Dermis microvascular lymphatic vessel endothelial cell (primary cell): ENCODE data around the gene GOLGA3. TPM values are rescaled to one million over a fixed set of nuclear protein-coding genes. Genes with fewer than 3 reads are reported as not detected.
A peak's percentile ranks its signal among the peaks of the same experiment; 100 is the strongest.
"Not testable (repeated sequence)": the region's sequence is repeated elsewhere in the genome, so short reads cannot be mapped to it uniquely, and the experiment has no call there.

ENCODE experiments used
- DNase-seq, 2 donors: peaks; one replicate each; pipeline versions ENCODE4 v3.0.0 to v3.0.0-alpha.2; 2010; ENCODE audit warnings: low read depth in 2 of 2
- total RNA-seq: library from RNA; depleted of rRNA; stranded (reverse); fragments of >200 nt; gene quantifications from 2 replicates; pipeline ENCODE4 v1.2.1, GENCODE V29; 2014

Gene GOLGA3
- total RNA-seq, 1 donor from 2014 or later, result 53.0 TPM

DNA sequence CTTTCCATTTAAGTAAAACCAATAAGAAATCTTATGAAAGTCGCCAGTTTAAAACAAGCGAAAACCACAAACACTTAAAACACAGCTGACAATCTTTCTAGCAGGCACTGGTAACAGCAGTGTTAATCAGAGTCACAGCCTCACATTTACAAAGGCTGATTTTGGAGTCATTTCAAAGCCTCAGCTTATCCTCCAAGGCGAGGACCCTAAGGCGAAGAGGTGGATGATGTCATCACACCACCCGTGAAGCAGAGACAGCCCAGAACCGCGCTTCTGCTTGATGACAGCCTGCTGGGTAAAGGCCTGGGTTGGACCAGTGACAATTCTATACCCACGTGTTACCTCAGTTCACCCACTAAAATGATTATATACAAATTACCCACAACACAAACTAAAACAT is 10.1 kb downstream of the GOLGA3 start:
- no peak for DNase-seq

DNA sequence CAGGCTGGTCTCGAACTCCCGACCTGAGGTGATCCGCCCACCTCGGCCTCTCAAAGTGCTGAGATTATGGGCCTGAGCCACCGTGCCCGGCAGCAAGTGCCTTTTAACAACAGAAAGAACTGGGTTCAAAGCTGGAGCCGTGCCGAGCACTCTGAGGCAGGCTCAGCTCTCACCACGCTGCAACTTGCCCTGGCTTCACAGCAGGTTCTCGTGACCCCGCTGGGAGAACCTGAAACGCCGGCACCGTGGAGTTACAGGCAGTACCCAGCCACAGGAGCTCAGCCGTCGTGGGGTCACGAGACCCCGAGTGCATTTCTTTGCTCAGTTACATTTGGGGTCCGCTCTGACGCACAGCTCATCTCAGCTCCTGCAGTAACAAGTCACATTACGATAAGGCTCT is 14.4 kb downstream of the GOLGA3 start:
- DNase-seq, result no peak

DNA sequence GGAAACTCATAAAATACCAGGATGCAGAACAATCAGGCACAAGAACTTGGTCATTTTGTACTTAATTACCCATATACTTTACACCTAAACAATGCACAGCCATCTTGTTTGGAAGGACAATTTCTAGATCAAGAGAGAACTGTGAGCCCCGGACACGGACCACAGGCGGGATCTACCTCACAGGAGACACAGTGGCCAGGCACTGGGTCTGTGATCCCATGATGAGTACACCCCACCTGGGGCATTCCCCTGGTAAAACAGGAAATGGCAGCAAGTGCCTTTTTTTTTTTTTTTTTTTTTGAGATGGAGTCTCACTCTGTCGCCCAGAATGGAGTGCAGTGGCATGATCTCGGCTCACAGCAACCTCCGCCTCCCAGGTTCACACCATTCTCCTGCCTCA is 15.2 kb downstream of the GOLGA3 start:
- DNase-seq, result no peak

DNA sequence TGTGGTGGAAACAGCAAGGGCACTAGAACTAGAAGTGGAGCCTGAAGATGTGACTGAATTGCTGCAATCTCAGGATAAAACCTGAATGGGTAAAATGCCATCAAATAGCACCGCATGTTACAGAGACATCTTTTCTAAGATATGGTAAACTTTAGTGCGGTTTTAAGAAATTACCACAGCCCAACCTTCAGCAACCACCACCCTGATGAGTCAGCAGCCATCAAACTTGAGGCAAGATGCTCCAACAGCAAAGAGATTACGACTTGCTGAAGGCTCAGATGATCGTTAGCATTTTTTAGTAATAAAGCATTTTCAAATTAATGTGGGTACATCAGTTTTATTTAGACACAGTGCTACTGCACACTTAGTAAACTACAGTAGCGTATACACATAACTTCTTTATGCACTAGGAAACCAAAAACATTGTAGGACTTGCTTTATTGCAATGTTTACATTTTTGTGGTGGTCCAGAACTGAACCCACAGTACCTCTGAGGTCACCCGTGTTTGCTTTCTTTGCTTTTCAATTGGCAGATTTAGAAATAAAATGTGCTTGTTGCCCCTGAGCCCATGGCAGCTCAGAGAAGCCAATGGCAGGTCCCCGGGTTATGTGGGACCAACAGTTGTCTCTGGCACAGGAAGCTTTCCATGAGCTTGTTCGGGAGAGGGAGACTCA is 15.9 kb downstream of the GOLGA3 start:
- DNase-seq, result no peak

DNA sequence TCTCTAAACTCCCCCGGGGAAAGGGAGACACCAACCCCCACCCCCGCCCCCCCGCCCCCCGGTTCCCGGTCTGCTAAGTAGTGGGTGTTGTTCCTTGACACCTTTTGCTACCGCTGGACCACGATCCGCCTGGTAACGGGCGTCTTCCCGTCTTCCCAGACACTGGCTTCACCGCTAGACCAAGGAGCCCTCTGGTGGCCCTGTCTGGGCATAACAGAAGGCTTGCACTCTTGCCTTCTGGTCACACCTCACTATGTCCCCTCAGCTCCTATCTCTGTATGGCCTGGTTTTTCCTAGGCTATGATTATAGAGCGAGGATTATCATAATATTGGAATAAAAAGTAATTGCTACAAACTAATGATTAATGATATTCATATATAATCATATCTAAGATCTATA is 19.3 kb downstream of the GOLGA3 start:
- peak in 1 of 2 donors; percentile 24 for DNase-seq

DNA sequence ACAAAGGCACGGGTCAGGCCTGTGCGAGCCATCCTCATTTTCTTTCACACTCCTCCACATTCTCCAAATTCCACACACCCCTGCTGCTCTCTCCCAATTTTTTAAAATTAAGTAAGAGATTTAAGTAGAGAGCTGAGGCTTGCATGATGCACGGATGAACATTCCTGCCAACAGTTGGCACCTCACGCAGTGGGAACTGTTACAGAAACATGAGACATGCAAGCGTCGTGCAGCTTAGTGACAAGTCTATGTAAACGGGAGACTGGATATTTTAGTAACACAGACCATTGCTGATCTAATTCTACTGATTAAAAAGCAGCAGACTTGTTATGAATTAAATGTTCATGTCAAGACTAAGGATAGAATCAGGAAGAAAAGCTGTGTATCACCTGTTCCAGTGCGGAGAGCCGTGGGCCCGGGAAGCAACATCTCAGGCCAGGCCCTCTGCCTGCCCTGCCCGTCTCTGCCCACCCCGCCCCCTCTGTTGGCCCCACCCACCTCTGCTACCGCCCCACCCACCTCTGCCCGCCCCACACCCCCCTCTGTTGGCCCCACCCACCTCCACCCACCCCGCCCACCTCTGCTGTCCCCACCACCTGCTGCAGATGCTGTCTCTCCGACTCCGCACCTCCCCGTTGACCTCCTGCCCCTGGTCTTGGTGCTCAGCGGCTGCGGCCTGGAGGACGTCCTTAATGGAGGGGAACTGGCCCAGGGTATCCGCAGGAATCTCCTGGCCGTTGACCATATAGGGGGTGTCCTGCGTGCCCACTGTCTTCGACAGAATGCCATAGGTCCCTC is 21.2 kb downstream of the GOLGA3 start:
- DNase-seq, result no peak

DNA sequence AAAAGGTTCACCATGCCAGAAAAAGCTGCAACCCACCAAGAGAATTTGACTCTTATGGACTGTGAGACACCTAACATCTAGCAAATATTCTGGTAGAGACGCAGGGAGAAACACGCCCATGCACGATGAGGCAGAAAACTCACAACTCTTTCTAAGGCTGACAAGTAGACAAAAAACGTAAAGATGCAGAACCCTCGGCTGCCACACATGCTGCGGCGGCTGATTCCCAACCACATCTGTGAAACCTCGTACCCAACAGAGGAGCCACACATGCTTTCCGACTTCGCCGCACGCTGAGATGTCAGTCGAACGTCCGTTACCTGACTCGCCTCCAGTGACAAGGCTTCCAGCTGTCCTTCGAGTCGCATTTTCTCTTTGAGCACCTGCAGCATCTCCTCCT is 21.8 kb downstream of the GOLGA3 start:
- no peak for DNase-seq

DNA sequence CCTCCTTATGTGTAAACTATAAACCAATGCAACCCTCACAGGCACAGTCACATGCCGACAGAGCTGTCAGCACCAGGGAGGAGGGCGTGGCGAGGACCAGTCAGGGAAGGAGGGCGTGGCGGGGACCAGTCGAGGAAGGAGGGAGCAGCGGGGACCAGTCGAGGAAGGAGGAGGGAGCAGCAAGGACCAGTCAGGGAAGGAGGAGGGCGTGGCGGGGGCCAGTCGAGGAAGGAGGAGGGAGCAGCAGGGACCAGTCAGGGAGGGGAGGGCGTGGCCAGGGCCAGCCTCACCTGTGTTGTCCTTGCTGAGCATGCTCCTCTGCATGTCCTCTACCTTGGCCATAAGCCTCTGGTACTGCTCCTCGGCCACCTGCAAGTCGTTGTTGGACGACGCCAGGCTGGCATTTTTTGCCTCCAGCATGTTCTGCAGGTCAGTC is 24.2 kb downstream of the GOLGA3 start:
- no peak for DNase-seq

DNA sequence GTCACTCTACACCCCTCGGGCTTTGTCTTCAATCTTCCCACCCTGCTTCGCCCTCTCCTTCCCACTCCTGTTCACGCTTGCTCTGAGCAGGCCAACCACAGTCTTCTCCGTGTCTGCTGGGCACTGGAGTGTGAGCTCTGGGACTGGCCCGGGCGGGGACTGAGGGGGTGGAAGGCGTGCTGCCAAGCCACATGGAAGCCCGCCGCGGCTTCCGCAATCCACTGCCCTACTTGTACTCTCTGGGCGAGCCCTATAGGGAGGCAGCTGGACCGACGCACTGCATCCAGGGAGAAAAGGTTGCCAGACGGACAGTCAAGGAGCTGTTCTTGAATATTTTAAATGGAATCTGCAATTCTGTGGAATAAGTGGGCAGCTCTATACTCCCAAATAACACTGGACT is 24.8 kb downstream of the GOLGA3 start:
- no peak for DNase-seq

DNA sequence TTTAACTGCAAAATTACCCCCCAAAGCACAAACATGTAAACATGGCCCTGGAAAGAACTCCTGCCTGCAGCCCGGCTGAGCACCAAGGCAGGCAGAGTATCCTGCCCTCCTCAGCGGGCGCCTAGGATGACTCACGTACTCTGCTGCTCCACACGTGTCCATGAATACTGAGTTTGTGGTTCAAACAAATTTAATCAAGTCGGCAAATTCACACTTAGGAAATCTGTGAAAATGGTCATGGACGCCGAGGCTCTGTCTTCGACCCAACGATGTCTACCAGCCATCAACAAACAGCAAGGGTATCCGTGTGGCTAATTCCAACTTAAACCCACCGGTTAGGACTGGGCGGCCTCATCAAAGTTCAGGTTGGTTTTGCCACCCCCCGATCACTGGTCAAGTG is 25.5 kb downstream of the GOLGA3 start:
- DNase-seq, result no peak

DNA sequence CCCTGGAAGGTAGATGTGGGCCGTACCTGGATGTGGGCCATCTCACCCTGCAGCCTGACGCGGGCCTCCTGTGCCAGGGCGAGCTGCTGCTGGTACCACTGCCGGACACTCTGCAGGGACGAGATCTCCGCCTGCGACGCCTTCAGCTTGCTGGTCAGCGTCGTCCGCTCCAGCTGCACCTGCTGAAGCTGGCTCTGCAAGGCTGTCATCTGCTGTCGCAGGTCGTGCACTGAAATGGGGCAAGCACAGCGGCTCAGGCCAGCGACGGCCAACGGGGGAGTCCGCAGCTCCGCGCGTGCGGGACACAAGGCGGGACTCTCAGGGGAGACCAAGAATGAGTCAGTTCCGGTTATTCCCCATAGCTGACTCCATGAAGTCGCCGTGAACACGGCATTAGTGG is 26.9 kb downstream of the GOLGA3 start:
- DNase-seq, result no peak

DNA sequence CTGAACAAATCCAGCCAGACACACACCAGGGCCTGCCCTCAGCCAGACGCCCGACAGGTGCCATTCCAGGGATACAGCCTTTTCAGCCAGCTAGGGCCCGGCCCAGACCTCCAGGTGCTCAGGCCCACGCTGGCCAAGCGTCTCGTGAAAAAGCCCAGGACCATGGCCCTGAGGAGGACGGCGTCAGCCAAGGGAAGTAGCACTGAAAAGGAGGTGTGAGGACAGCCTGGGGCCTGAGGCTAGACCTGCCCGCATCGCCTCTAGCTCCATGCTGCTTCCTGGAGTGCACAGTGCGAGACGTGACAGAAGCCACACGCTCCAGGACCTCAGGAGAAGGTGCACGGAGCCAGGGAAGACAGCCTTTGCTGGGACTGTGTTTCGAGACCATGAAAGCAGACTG is 29.8 kb downstream of the GOLGA3 start:
- DNase-seq, result no peak

DNA sequence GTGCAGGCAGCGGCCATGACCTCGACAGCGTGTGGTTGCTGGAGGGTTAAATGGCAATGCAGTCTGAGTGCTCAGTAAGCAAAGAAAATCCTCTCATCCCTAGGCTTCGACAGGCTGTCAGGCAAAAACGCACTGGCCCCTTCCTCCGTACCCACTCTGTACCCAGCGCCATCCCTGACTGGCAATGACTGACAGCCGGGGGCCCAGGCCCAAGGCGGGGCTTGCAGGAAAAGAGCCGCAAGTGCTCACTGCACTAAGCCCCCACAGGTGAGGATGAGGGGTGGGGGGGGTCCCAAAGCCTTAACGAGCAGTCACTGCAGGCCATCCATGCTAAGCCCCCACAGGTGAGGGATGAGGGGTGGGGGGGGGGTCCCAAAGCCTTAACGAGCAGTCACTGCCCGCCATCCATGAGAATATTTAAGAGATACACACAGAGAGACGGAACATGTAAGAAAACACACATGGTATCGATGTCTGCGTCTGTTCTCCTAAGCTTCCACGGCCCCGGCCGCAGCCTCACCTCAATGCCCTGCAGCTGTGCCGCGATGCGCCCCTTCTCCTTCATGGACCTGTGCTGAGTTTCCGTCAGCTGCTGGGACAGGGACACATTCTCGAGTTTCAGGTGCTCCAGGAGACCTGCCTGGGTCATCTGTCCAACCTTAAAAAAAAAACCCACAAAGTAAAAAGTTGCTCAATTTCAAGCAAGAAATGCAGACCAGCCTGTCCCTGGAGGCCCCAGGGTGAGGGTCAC is 30.7 kb downstream of the GOLGA3 start:
- DNase-seq, result no peak

DNA sequence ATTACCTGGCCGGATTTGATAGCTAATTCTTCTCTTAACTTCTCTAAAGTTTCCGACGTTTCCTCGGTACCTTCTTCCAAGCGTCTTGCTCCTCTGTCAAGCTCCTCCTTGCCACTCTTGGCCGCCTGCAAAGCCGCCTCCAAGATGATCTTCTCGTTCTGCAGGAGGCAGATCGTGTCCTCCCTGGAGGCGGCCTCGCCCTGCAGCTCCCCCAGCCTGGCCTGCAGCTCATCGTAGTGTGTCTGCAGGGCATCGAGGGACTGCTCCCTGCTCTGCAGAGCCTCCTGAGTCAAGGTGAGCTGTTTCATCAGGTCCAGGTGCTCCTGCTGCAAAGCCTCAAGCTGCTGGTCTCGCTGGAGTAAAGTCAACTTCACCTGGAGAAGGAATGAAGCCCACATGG is 32.8 kb downstream of the GOLGA3 start:
- DNase-seq, result no peak

DNA sequence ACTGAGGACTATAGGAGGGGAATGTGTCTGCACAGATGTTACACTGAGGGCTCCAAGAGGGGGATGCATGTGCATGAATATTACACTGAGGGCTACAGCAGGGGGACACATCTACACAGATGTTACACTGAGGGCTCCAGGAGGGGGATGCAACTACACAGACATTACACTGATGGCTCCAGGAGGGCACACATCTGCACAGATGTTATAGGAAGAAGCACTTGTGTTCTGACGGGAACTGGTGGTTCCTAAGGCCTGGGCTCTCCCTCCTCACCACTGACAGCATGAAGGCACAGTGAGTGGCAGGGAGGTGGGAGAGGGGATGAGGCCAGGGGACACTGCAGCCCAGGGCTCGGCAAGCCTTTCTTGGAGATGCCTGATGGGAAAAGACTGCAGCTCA is 36.7 kb downstream of the GOLGA3 start:
- DNase-seq, result not testable (repeated sequence)

DNA sequence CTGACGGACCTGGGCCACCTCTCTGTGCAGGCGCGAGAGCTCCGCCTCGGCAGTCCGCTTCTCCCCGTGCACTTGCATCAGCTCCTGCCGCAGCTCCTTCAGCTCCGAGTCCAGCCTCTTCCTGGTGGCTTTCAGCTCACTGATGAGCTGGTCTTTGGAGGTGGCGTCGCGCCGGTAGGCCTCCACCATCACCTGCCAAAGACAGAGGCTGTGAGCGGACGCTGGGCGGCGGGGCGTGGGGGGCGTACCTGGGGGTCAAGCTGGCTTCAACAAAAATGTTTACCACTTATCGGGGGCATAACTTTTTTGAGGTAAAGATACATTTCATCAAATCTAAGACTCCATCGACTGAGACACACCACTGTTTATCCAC is 39.6 kb downstream of the GOLGA3 start:
- no peak for DNase-seq

DNA sequence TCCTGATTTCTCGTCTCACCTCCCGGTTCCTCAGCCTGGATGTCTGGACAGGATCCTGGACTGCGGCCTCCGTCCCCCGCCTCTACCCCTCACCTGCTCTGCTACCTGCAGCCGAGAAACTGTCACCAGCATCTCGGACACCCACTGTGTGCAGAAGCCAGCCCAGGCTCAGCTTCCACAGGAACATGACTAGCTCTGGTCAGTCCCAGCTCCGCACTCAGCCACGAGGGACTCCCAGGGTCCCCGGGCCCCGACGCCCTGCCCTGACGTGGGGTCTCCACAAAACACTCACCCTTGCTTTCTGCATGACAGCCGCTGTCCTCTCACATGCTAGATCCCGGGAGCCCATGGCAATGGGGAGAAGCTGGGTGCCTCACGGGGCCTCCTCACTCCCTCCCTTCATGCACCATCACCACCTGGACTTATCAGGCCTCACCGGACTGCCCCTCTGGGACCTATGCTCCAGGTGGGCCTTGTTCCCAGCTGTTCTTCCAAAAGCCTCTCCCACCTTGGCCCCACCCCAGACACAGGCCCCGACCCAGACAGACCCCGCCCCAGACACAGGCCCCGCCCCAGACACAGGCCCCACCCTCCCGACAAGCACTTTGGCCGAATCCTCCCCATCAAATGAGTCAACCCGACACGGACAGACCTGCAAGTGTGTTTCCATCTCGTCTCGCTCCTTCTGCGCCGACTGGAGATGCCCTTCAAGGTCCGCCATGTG is 40.1 kb downstream of the GOLGA3 start:
- DNase-seq, result no peak

DNA sequence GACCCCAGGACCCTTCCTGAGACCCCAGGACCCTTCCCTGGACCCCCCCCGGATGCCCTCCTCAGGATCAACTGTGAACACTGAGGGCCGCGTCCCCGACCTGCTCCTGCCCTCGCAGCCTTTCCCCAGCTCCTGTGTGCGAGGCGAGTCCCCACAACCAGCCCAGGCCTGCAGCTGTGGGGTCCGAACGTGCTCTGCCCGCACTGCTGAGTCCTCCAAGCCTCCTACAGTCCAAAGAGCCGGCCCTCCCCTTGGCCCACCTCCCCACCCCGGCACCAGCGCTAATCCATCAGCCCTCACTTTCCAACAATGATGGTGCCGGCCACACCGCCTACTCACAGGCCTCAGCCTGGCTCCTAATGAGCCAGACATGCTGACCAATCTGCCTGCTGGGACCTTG is 40.8 kb downstream of the GOLGA3 start:
- DNase-seq, result no peak

DNA sequence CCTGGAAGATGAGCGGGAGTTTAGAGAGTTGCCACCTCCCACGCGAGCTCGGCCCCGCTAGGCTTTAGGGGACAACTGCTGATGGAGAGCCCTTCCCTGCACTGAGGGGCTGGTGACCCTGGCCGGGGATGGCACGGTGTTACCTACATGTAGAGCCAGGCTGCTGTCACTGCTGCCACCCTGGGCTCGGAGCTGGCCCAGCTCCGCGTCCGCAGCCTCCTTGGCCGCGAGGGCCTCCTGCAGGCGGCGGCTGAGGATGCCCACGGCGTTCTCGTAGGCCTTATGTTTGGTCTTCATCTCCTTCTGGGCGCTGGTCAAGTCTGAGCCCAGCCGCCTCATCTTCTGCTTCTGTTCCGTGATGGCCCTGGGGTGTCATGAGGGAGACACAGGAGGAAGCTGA is 42.5 kb downstream of the GOLGA3 start:
- no peak for DNase-seq

DNA sequence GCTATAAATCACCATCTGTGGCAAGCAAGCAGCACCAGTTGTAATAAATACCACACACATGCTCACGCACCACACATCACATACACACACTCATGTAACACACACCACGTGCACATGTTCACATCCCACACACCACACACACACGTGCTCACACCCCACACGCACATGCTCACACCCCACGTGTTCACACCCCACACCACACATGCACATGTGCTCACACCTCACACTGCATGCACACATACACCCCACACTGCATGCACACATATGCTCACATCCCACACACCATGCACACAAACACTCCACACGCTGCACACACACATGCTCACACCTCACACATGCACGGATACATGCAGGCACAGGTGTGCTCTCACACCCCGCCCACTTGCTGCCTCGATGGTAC is 44.1 kb downstream of the GOLGA3 start:
- no peak for DNase-seq

DNA sequence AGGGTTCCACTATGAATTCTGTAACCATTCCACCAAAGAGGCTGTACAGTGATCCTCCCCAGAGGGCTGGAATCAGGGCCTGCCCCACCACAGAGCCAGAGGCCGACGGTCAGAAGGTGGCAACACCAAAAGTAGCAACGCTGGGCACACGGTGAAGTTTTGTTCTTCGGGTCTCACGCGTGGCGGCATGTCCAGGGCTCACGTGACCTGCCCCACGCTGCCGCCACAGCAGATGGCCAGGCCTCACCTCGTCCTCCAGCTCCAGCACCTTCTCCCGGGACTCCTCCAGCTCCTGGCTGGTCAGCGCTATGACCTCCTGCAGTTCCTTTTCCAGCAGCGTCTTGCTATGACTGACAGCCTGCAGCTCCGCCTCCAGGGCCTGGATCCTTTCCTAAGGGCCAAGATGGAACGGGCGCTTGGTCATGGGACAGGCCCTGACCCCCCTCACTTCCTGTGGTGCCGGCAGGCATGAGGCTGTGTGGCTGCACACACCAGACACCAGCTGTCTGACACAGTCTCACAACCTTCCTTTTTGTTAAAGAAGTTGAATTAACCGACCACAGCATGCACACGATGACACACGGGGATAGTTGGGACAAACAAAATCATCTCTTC is 44.6 kb downstream of the GOLGA3 start:
- no peak for DNase-seq

DNA sequence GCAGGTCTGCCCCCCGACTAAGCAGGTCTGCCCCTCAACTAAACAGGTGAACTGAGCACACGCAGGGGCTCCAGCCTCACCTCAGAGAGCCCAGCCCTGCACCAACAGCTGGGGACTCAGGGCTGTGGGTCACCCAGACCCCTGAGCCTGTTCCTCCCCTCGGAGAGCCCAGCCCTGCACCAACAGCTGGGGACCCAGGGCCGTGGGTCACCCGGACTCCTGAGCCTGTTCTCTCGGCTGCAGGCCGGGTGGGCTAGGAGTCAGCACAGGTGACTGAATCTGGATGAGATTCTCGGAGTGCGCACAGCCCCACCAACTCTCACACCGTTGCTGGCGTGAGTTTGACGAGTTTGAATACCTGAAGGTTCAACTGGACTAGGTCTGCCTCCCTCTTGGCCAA is 46.7 kb downstream of the GOLGA3 start:
- no peak for DNase-seq
